IPS-18c (cell line): ENCODE results near the gene SLC6A6.
A peak's percentile ranks its signal among the peaks of the same experiment; 100 is the strongest.

ENCODE experiments used
- H3K4me3 ChIP-seq: 2 replicates; pipeline ENCODE4 v1.7.0; 2013; ENCODE audit warnings: low read depth, mild to moderate bottlenecking, low read length, moderate library complexity; ENCODE audit not compliant: insufficient read depth
- H3K9me3 ChIP-seq: one replicate; pipeline ENCODE4 v1.6.1; 2013; ENCODE audit warnings: mild to moderate bottlenecking, low read length, moderate library complexity; ENCODE audit not compliant: control insufficient read depth, insufficient read depth

The SLC6A6 gene

DNA sequence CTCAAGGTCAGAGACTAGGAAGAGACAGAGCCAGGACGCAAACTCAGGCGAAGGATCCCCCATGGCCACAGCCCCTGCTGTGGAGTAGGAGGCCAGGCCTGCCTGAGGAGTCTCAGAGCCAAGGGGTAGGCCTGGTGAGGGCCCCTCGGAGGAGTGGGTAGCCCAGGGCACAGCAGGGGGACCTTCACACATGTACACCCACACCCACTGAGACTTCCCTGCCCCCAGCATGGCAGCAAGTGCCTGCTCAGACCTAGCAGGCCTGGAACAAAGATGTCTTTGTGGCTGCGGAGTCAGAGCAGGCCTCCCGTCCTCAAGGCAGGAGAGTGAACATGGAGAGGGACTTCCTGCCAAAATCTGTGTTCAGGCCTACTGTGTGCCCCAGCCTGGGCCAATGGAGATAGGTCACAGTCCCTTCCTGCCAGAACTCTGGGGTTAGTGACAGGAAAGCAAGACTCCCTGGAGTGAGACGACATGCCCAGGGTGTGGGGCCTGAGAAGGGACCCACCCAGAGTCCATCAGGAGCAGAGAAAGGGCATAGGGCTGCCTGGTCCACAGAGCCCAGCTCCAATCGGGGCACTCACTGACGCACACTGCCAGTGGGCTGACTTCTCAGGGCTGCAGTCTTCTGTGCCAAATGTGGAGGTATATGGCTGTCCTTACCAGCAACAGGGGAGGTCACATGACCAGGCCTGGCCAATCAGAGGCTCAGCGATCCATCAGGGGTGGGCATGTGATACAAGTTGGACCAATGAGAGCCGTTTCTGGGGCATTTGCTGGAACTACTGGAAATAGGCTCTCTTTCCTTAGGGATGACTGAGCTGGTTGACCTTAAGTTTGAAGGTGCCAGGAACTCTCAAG is 135.4 kb downstream of the SLC6A6 start:
- H3K9me3 ChIP-seq = no peaks in the 10 kb centered on the region
- peak overlapping the region; percentile 15; the same call in 1 of the 2 replicates for H3K4me3 ChIP-seq

DNA sequence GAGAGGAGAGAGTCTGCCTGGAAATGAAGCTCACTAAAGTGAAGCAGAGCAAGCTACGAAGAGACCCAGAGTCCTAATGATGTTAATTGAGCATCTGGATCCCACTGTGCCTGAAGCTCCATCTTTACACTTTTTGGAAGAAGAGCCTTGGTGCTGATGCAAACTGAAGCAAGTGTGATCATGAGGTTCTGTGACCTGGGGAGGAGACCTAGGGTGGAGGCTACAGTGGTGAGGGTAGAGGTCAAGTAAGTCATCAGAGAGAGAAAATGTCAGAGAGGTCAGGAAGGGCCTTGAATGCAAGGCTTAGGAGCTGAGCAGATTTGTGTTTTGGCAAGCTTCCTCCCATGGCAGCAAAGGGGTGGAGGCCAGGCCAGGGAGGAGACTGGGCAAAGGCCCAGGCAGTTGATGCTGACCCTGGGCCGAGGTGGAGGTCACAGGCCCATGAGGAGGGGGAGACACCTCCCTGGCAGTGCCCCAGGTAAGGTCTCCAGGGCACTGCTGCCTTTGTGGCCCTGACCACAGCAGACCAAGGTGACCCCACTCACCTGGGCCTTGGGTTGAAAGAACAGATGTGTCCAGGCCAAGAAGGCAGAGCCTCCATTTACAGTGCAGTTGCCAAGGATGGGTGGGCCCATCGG is 136.2 kb downstream of the SLC6A6 start:
- H3K9me3 ChIP-seq = no peaks in the 10 kb centered on the region
- no peak overlapping the region for H3K4me3 ChIP-seq
